Measurements from ENCODE around the gene BOK. TPM values are rescaled to one million over a fixed set of nuclear protein-coding genes. Genes with fewer than 3 reads are reported as not detected.

Gene BOK
- polyA plus RNA-seq, 1 donor from 2014 or later: 2.3 TPM

GRCh38 chr2:241545523-241546473 lies 12.7 kb upstream of the BOK start:
- no peak for TF ChIP-seq EZH2 (IDR thresholded peaks at IDR 0.05; ENCODE audit: borderline replicate concordance, insufficient read depth, low read length, poor library complexity, severe bottlenecking)
- no peak for TF ChIP-seq POLR2AphosphoS5 (IDR thresholded peaks at IDR 0.05)
- TF ChIP-seq SMC3 (conservative IDR thresholded peaks at IDR 0.05; ENCODE audit: poor library complexity): no peak
- no peak for TF ChIP-seq EP300 (conservative IDR thresholded peaks at IDR 0.05; ENCODE audit: poor library complexity, severe bottlenecking)
- TF ChIP-seq, protein P1, sequence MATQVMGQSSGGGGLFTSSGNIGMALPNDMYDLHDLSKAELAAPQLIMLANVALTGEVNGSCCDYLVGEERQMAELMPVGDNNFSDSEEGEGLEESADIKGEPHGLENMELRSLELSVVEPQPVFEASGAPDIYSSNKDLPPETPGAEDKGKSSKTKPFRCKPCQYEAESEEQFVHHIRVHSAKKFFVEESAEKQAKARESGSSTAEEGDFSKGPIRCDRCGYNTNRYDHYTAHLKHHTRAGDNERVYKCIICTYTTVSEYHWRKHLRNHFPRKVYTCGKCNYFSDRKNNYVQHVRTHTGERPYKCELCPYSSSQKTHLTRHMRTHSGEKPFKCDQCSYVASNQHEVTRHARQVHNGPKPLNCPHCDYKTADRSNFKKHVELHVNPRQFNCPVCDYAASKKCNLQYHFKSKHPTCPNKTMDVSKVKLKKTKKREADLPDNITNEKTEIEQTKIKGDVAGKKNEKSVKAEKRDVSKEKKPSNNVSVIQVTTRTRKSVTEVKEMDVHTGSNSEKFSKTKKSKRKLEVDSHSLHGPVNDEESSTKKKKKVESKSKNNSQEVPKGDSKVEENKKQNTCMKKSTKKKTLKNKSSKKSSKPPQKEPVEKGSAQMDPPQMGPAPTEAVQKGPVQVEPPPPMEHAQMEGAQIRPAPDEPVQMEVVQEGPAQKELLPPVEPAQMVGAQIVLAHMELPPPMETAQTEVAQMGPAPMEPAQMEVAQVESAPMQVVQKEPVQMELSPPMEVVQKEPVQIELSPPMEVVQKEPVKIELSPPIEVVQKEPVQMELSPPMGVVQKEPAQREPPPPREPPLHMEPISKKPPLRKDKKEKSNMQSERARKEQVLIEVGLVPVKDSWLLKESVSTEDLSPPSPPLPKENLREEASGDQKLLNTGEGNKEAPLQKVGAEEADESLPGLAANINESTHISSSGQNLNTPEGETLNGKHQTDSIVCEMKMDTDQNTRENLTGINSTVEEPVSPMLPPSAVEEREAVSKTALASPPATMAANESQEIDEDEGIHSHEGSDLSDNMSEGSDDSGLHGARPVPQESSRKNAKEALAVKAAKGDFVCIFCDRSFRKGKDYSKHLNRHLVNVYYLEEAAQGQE (IDR thresholded peaks at IDR 0.05; ENCODE audit: borderline replicate concordance): no peak
- TF ChIP-seq MXI1 (conservative IDR thresholded peaks at IDR 0.05; ENCODE audit: poor library complexity, severe bottlenecking): no peak
- TF ChIP-seq, protein P2, sequence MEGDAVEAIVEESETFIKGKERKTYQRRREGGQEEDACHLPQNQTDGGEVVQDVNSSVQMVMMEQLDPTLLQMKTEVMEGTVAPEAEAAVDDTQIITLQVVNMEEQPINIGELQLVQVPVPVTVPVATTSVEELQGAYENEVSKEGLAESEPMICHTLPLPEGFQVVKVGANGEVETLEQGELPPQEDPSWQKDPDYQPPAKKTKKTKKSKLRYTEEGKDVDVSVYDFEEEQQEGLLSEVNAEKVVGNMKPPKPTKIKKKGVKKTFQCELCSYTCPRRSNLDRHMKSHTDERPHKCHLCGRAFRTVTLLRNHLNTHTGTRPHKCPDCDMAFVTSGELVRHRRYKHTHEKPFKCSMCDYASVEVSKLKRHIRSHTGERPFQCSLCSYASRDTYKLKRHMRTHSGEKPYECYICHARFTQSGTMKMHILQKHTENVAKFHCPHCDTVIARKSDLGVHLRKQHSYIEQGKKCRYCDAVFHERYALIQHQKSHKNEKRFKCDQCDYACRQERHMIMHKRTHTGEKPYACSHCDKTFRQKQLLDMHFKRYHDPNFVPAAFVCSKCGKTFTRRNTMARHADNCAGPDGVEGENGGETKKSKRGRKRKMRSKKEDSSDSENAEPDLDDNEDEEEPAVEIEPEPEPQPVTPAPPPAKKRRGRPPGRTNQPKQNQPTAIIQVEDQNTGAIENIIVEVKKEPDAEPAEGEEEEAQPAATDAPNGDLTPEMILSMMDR (IDR thresholded peaks at IDR 0.05; ENCODE audit: poor library complexity, severe bottlenecking): no peak
- no peak for TF ChIP-seq RAD21 (conservative IDR thresholded peaks at IDR 0.05)
- no peak for TF ChIP-seq TAF1 (IDR thresholded peaks at IDR 0.05; ENCODE audit: low read depth)
- Histone ChIP-seq H3F3A (ENCODE audit: insufficient read depth, low read length, poor library complexity, severe bottlenecking) (no peaks in the 10 kb centered on the region), H4K20me1 (ENCODE audit: insufficient read depth) (no peaks in the 10 kb centered on the region), H2AFZ (ENCODE audit: low read depth, low read length) (no peak overlapping the region), H3K4me2 (ENCODE audit: low read length) (no peak overlapping the region), H3K27ac (ENCODE audit: low read length) (no peak overlapping the region), H3K79me2 (replicated peaks; ENCODE audit: insufficient read depth, low read length) (no peaks in the 10 kb centered on the region), H3K9ac (ENCODE audit: low read length) (no peak overlapping the region), H3K27me3 (ENCODE audit: insufficient read depth, low read depth, low read length) (peaks cover 21% of the 10 kb centered on the region), H3K36me3 (ENCODE audit: insufficient read depth, low read length) (no peaks in the 10 kb centered on the region), H3K4me3 (ENCODE audit: low read length) (no peak overlapping the region), H3K9me2 (ENCODE audit: insufficient read depth, low read length) (no peaks in the 10 kb centered on the region), H3K9me3 (ENCODE audit: low read length) (no peaks in the 10 kb centered on the region)

GRCh38 chr2:241546771-241547498 lies 11.6 kb upstream of the BOK start:
- no peaks in the 10 kb centered on the region for H3K9me3 ChIP-seq (ENCODE audit: low read length)
- H3K27ac ChIP-seq (ENCODE audit: low read length): no peak overlapping the region
- no peak overlapping the region for H3K4me3 ChIP-seq (ENCODE audit: low read length)
- H4K20me1 ChIP-seq (ENCODE audit: insufficient read depth): no peaks in the 10 kb centered on the region
- H3K9ac ChIP-seq (ENCODE audit: low read length): no peak overlapping the region
- no peak overlapping the region for H2AFZ ChIP-seq (ENCODE audit: low read depth, low read length)
- H3F3A ChIP-seq (ENCODE audit: insufficient read depth, low read length, poor library complexity, severe bottlenecking): no peaks in the 10 kb centered on the region
- H3K9me2 ChIP-seq (ENCODE audit: insufficient read depth, low read length): no peaks in the 10 kb centered on the region
- TF ChIP-seq SMC3 (conservative IDR thresholded peaks at IDR 0.05; ENCODE audit: poor library complexity) (no peak), MXI1 (conservative IDR thresholded peaks at IDR 0.05; ENCODE audit: poor library complexity, severe bottlenecking) (no peak), RAD21 (conservative IDR thresholded peaks at IDR 0.05) (no peak)
- no peak overlapping the region for H3K4me2 ChIP-seq (ENCODE audit: low read length)
- H3K79me2 ChIP-seq (replicated peaks; ENCODE audit: insufficient read depth, low read length): no peaks in the 10 kb centered on the region
- H3K36me3 ChIP-seq (ENCODE audit: insufficient read depth, low read length): no peaks in the 10 kb centered on the region
- peaks cover 12% of the 10 kb centered on the region for H3K27me3 ChIP-seq (ENCODE audit: insufficient read depth, low read depth, low read length)

All from neural cell (in vitro differentiated cells).